Endothelial cell of umbilical vein (primary cell): ENCODE measurements around the gene IRF8.

ENCODE experiments used
- CTCF ChIP-seq, 2 donors: IDR thresholded peaks; 1 replicate in 1 of 2; 2 replicates in 1 of 2; pipeline ENCODE4 v1.5.1; 2011; ENCODE audit warnings: low read length in 2 of 2, mild to moderate bottlenecking in 2 of 2, moderate library complexity in 2 of 2, control low read depth in 1 of 2, inconsistent platforms in 1 of 2, low read depth in 1 of 2; ENCODE audit not compliant: insufficient read depth in 1 of 2; ENCODE audit errors: extremely low read depth in 1 of 2
- EZH2 ChIP-seq: IDR thresholded peaks from 2 replicates; pipeline ENCODE4 v1.6.1; 2012; ENCODE audit warnings: borderline replicate concordance, low read depth, mild to moderate bottlenecking, moderate library complexity, low read length, inconsistent platforms; ENCODE audit not compliant: severe bottlenecking
- FOS ChIP-seq: IDR thresholded peaks from 2 replicates; pipeline ENCODE4 v1.6.1; 2011; ENCODE audit warnings: mild to moderate bottlenecking, low read length, moderate library complexity, borderline replicate concordance; ENCODE audit not compliant: insufficient read depth
- JUN ChIP-seq: IDR thresholded peaks from 2 replicates; pipeline ENCODE4 v1.6.1; 2011; ENCODE audit warnings: borderline replicate concordance, low read depth; ENCODE audit not compliant: insufficient read length, insufficient read depth
- MAX ChIP-seq: IDR thresholded peaks from 2 replicates; pipeline ENCODE4 v1.6.1; 2011; ENCODE audit not compliant: insufficient read depth, insufficient read length
- MYC ChIP-seq: IDR thresholded peaks from one replicate; pipeline ENCODE4 v1.6.1; 2011; ENCODE audit warnings: mild to moderate bottlenecking, low read depth, low read length
- POLR2A ChIP-seq: IDR thresholded peaks from 2 replicates; pipeline ENCODE4 v1.6.1; 2012; ENCODE audit warnings: low read depth, mild to moderate bottlenecking, control low read depth, low read length
- POLR2AphosphoS5 ChIP-seq: IDR thresholded peaks from 2 replicates; pipeline ENCODE4 v1.6.1; 2012; ENCODE audit warnings: low read depth, mild to moderate bottlenecking, control low read depth, low read length, moderate library complexity; ENCODE audit not compliant: insufficient read depth

DNA sequence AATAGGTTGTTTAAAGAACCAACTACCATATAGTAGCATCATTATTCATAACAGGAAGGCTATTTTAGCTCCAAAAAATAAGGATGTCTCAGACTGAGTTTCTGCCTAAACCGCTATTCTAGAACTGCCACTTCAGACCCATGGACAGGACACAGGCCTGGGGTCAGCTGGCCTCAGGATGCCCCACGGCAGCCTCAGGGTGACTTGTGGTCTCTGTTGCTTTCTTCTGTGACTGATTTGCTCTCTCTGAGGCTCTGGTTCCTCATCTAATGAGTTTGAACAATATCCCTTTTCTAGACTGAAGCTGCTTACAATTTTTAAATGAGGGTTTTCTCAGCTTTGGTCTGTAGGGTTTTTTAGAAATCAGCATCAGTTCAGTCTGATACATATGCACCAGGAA, 31.8 kb upstream of the IRF8 start:
- TF ChIP-seq JUN (no peak), CTCF (IDR thresholded peaks at IDR 0.05; ENCODE audit: extremely low read depth in 1 of 2, insufficient read depth in 1 of 2, low read depth in 1 of 2, low read length in 2 of 2) (no peak), MAX (no peak), POLR2AphosphoS5 (no peak), EZH2 (no peak), FOS (no peak), POLR2A (no peak), MYC (no peak)
